AG04449 (cell line): ENCODE data around the gene B3GLCT.
"Not testable (repeated sequence)": the region's sequence is repeated elsewhere in the genome, so short reads cannot be mapped to it uniquely, and the experiment has no call there.

Source experiments
- CTCF ChIA-PET: fragments of 350-600 bp; formaldehyde crosslinking; extraction: SDS; loops from one replicate; lab custom pipeline; 2021; ENCODE audit warnings: antibody characterized with exemption; lab: Yijun Ruan, JAX
- POLR2A ChIA-PET: fragments of 400-600, 350-600 bp; formaldehyde crosslinking; extraction: SDS; loops from one replicate; lab custom pipeline; 2020; ENCODE audit warnings: antibody characterized with exemption, inconsistent platforms; lab: Yijun Ruan, JAX
- DNase-seq: peaks from one replicate; pipeline ENCODE4 v3.0.0-alpha.2; 2010; ENCODE audit warnings: low read depth, low spot score
- H3K4me3 ChIP-seq: 2 replicates; pipeline ENCODE4 v1.5.1; 2011; ENCODE audit warnings: low read depth, mild to moderate bottlenecking, control low read depth, low read length
- TF ChIP-seq, protein P1 (sequence below): IDR thresholded peaks from one replicate; pipeline ENCODE4 v1.5.1; 2011; ENCODE audit warnings: mild to moderate bottlenecking, moderate library complexity, low read length, control low read depth, inconsistent platforms; ENCODE audit not compliant: insufficient read depth; ENCODE audit errors: missing control alignments

Gene B3GLCT

GRCh38 chr13:31330236-31330635 is 130.5 kb downstream of the B3GLCT start:
- ChIA-PET POLR2A (no interaction called here), CTCF (no interaction called here)
- DNase-seq, result no peak
- TF ChIP-seq, protein P1, sequence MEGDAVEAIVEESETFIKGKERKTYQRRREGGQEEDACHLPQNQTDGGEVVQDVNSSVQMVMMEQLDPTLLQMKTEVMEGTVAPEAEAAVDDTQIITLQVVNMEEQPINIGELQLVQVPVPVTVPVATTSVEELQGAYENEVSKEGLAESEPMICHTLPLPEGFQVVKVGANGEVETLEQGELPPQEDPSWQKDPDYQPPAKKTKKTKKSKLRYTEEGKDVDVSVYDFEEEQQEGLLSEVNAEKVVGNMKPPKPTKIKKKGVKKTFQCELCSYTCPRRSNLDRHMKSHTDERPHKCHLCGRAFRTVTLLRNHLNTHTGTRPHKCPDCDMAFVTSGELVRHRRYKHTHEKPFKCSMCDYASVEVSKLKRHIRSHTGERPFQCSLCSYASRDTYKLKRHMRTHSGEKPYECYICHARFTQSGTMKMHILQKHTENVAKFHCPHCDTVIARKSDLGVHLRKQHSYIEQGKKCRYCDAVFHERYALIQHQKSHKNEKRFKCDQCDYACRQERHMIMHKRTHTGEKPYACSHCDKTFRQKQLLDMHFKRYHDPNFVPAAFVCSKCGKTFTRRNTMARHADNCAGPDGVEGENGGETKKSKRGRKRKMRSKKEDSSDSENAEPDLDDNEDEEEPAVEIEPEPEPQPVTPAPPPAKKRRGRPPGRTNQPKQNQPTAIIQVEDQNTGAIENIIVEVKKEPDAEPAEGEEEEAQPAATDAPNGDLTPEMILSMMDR, result no peak
- no peak overlapping the region for H3K4me3 ChIP-seq

DNA sequence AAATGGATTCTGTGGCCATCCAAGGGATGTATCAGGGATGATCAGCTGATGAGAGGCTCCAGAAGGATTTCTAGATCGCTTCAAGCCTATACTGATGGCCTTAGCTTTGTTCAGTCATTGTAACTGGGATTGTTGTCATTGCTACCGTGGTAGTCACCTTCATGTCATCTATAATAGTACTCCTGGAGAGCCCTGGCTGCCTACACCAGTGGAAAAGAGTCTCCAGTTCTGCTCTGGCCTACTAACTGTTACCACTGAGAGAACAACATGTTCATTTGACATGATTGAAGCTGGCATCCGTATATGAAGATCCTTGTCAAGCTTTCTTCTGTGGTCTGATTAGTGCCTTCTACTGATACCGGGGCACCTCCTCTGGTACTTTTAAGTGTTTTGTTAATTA is 131.3 kb downstream of the B3GLCT start:
- TF ChIP-seq, protein P1, result no peak
- ChIA-PET CTCF (no interaction called here), POLR2A (no interaction called here)
- no peak overlapping the region for H3K4me3 ChIP-seq
- no peak for DNase-seq

DNA sequence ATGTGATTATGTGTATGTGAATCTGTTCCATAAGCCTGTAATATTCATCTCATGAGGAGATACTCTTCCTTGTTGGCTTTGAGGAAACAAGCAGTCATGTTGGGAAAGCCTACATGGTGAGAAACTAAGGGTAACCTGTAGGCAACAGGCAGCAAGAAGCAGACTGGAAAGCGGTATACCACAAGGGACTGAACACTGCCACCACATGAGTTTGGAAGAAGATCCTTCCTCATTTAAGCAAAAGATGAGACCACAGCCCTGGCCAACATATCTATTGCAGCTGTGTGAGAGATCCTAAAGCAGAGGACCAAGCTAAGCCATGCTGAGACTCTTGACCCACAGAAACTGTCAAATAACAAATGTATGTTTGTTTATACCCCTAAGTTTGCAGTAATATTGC is 134.8 kb downstream of the B3GLCT start:
- no peak overlapping the region for H3K4me3 ChIP-seq
- no peak for DNase-seq
- CTCF ChIA-PET, result no interaction called here
- TF ChIP-seq, protein P1, result no peak
- POLR2A ChIA-PET, result no interaction called here

DNA sequence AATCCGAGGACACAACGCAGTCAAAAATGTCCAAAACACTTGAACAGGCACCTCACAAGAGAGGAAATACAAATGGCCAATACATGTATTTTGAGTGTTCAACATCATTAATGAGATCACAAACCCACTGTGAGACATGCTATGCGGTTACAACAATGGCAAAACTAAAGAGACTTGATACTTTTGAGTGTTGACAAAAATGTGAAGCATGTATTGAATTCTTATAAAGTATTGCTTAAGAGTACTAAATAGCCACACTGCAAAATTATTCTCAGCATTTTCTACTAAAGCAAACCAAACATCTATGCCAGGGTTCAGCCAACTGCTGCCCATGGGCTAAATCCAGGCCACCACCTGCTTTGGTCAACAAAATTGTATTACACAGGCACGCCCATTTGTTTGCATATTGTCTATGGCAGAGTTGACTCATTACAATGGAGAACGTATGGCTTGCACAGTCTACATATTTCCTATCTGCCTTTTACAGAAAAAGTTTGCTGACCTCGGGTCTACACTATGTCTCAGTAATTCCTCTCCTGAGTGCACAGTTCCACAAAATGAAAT is 135.3 kb downstream of the B3GLCT start:
- ChIA-PET POLR2A (no interaction called here), CTCF (no interaction called here)
- no peak for DNase-seq
- no peak overlapping the region for H3K4me3 ChIP-seq
- TF ChIP-seq, protein P1, result no peak

GRCh38 chr13:31339616-31340015 is 139.8 kb downstream of the B3GLCT start:
- H3K4me3 ChIP-seq, CTCF ChIA-PET: not testable (repeated sequence)

GRCh38 chr13:31340848-31341247 is 141.1 kb downstream of the B3GLCT start:
- H3K4me3 ChIP-seq, DNase-seq, CTCF ChIA-PET, POLR2A ChIA-PET: not testable (repeated sequence)

More at GRCh38 chr13:31339616-31340015, 139.8 kb downstream of the B3GLCT start:
- DNase-seq, result not testable (repeated sequence)
- POLR2A ChIA-PET, result interaction anchor here (0.6 kb wide), 1 partner anchor 10 kb away, joined by 3 read pairs; no protein-coding TSS in a partner anchor

GRCh38 chr13:31346891-31347290 is 147.1 kb downstream of the B3GLCT start:
- TF ChIP-seq, protein P1, result no peak
- ChIA-PET CTCF (no interaction called here), POLR2A (no interaction called here)
- no peak for DNase-seq
- no peak overlapping the region for H3K4me3 ChIP-seq
